Measurements from ENCODE around the gene TRIP12.

- no peak for TF ChIP-seq TCF12 (IDR thresholded peaks at IDR 0.05)
- peak; percentile 94 for TF ChIP-seq CTCF (IDR thresholded peaks at IDR 0.05)
- no peak for TF ChIP-seq JUND (IDR thresholded peaks at IDR 0.05)
- TF ChIP-seq EP300 (IDR thresholded peaks at IDR 0.05; ENCODE audit: borderline replicate concordance in 1 of 2, low read depth in 1 of 2, low read length in 1 of 2): no peak
- no peak for TF ChIP-seq NRF1 (IDR thresholded peaks at IDR 0.05; ENCODE audit: low read depth, low read length)
- TF ChIP-seq EZH2phosphoT487 (IDR thresholded peaks at IDR 0.05; ENCODE audit: borderline replicate concordance, low read depth): no peak
- no peak for TF ChIP-seq GATA2 (CRISPR knock-in tag; IDR thresholded peaks at IDR 0.05)
- no peak for TF ChIP-seq FOXM1 (IDR thresholded peaks at IDR 0.05; ENCODE audit: low read depth)
- TF ChIP-seq POLR2AphosphoS5 (IDR thresholded peaks at IDR 0.05; ENCODE audit: low read depth, low read length): no peak
- TF ChIP-seq SIN3A (IDR thresholded peaks at IDR 0.05; ENCODE audit: borderline replicate concordance, low read depth, low read length): no peak
- no peak for TF ChIP-seq RFX5 (IDR thresholded peaks at IDR 0.05; ENCODE audit: low read length)
Measured at GRCh38 chr2:229780856-229781773, 140.7 kb downstream of the TRIP12 start.

All from SK-N-SH (cell line).